Measurements from ENCODE around the gene GRIN2B. TPM values are rescaled to one million over a fixed set of nuclear protein-coding genes. Genes with fewer than 3 reads are reported as not detected.

Gene GRIN2B
- polyA plus RNA-seq = 0.04 TPM
- long read RNA-seq, donor 1 = 0 reads
- long read RNA-seq, donor 2 = 0 reads
- long read RNA-seq, donor 3 = 0 reads
- long read RNA-seq, donor 4 = 0 reads
- long read RNA-seq, donor 5 = 0 reads
- long read RNA-seq, donor 6 = 0 reads
- long read RNA-seq, donor 7 = 0 reads
- long read RNA-seq, donor 8 = 0 reads
- long read RNA-seq, donor 9 = 0 reads
- long read RNA-seq, donor 10 = 0 reads
- long read RNA-seq, donor 11 = 0 reads

DNA sequence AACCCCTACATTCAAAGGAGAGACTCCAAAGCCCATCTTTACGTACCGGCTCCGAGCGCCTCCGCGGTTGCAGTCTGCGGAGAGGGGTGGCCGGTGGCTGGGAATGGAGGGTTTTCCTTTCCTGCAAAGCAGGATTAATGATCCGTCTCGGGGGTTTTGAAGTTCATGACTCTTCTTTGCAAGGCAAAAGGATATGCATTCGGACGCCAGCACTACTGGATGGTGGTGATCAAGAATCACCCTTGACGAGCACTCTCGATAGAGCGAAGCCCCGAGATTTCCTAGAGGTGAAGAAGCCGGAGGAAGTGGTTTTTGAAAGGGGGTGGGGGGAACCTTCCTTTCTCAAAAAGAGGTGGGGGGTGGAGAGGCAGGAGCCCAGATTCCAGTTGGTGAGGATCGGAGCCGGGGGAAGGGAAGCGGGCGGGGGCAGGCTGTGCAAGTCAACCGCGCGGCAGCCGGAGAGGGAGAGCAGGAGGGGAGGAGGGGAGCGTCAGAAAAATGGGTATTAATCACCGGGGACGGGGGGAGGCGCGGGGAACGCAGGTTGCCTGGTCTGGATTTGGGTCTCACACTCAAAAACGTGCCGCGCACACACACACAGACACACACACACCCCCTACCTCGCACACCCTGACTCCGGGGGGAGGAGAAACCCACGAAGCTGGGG is at the start of gene GRIN2B:
Gene GRIN2B (minus strand): TSS at position 307 of the 667 bp plus-strand sequence. CDS start 115,394 bp downstream, outside the sequence.
- Histone ChIP-seq H3K36me3 (ENCODE audit: control insufficient read depth, insufficient read depth, low read length) (no peaks in the 10 kb centered on the region), H3K4me3 (ENCODE audit: low read length) (peak within 1 kb of the TSS; percentile 24), H3K9me3 (ENCODE audit: control insufficient read depth, low read depth, low read length) (peaks cover 4% of the 10 kb centered on the region), H3K4me1 (ENCODE audit: control insufficient read depth, insufficient read depth, low read length) (peaks cover 6% of the 10 kb centered on the region), H3K27ac (ENCODE audit: low read length) (no peak within 1 kb of the TSS), H3K27me3 (ENCODE audit: control insufficient read depth, insufficient read depth, low read length) (peaks cover 70% of the 10 kb centered on the region)
- WGBS (ENCODE audit: insufficient coverage, low lambda C conversion rate) = 0% methylated on average over 2 of the region's 37 CpGs
- DNase-seq = peak in 1 of 2 donors; percentile 9

DNA sequence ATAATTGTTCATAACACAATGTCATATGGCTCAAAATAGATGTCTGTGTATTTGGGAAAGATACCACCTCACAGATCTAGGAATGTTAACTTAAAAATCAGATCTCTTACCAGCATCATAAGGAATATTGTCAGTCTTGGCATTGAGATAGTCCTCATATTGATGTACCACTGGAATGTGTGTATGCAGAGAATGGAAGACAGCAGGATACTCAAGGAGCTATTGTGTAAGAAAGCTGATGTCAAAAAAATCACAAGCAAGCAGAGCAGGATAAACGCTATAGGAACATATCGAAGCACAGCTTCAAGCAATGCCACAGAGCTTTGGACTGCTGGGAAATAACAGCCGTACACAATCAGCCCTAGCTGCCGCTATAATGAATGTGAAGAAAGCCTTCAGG is 45.1 kb upstream of the GRIN2B start:
- Histone ChIP-seq H3K9me3 (ENCODE audit: control insufficient read depth, low read depth, low read length) (no peaks in the 10 kb centered on the region), H3K36me3 (ENCODE audit: control insufficient read depth, insufficient read depth, low read length) (no peaks in the 10 kb centered on the region), H3K27ac (ENCODE audit: low read length) (no peak overlapping the region), H3K4me1 (ENCODE audit: control insufficient read depth, insufficient read depth, low read length) (no peaks in the 10 kb centered on the region), H3K4me3 (ENCODE audit: low read length) (no peak overlapping the region), H3K27me3 (ENCODE audit: control insufficient read depth, insufficient read depth, low read length) (no peaks in the 10 kb centered on the region)
- WGBS (ENCODE audit: insufficient coverage, low lambda C conversion rate) = no CpG with 5 or more reads among the region's 4 CpGs
- DNase-seq = no peak

DNA sequence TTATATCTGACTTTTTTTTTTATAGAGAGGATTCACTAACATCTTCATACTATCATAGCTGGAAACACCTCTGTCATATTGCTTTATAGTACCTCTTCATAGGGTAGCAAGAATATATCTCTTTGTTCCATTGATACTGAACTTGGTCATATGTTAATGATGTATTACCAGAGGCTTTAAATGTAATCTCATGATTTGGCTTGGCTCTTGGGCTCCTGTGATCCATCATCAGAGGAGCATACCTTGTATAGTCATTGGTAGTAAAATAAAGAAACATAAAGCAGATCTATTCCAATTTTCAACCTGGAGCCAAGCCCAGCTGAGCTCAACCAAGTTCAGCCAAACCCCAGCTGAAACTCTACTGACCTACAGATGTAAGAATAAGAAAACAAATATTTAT is 43.2 kb upstream of the GRIN2B start:
- no peaks in the 10 kb centered on the region for H3K9me3 ChIP-seq (ENCODE audit: control insufficient read depth, low read depth, low read length)
- H3K4me3 ChIP-seq (ENCODE audit: low read length) = no peak overlapping the region
- DNase-seq = no peak
- no peaks in the 10 kb centered on the region for H3K36me3 ChIP-seq (ENCODE audit: control insufficient read depth, insufficient read depth, low read length)
- no peaks in the 10 kb centered on the region for H3K4me1 ChIP-seq (ENCODE audit: control insufficient read depth, insufficient read depth, low read length)
- H3K27me3 ChIP-seq (ENCODE audit: control insufficient read depth, insufficient read depth, low read length) = no peaks in the 10 kb centered on the region
- no peak overlapping the region for H3K27ac ChIP-seq (ENCODE audit: low read length)

DNA sequence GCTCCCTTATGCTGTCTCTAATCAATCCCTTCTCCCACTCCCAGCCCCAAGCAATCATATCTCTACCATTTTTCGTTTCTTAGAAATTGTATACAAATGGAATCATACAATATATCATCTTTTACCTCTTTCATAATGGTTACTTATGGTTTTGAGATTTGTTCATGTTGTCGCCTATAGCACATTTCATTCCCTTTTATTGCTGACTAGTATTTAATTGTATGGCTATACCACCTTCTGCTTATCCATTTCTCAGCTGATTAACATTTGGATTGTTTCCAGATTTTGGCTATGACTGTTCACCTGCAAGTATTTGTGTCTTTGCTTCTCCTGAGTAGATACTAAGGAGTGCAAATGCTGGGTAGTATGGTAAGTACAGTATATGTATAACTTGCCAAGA is 36.7 kb upstream of the GRIN2B start:
- H3K4me1 ChIP-seq (ENCODE audit: control insufficient read depth, insufficient read depth, low read length) = no peaks in the 10 kb centered on the region
- H3K27ac ChIP-seq (ENCODE audit: low read length) = no peak overlapping the region
- no peaks in the 10 kb centered on the region for H3K27me3 ChIP-seq (ENCODE audit: control insufficient read depth, insufficient read depth, low read length)
- no peaks in the 10 kb centered on the region for H3K36me3 ChIP-seq (ENCODE audit: control insufficient read depth, insufficient read depth, low read length)
- WGBS (ENCODE audit: insufficient coverage, low lambda C conversion rate) = 96% methylated on average over 2 of the region's 2 CpGs
- no peaks in the 10 kb centered on the region for H3K9me3 ChIP-seq (ENCODE audit: control insufficient read depth, low read depth, low read length)
- H3K4me3 ChIP-seq (ENCODE audit: low read length) = no peak overlapping the region
- DNase-seq = no peak

DNA sequence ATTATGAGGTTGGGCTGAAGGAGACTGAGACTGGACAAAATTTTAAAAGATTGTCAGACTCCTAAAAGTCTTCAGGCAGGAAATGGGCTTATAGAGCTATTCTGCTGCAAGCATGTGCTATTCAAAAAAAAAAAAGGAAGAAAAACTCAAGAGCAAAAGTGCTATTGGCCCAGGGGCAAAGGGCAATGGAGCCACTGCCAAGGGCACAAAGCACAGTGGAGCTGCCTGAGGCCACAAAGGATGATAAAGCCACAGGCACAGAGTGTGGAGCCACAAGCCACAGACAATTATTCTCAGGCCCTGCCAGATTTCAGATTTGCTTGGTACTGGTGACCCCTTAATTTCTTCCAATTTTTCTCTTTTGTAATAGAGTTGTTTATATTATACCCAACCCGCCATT is 29.6 kb upstream of the GRIN2B start:
- no CpG with 5 or more reads among the region's 1 CpG for WGBS (ENCODE audit: insufficient coverage, low lambda C conversion rate)
- no peak for DNase-seq
- no peaks in the 10 kb centered on the region for H3K36me3 ChIP-seq (ENCODE audit: control insufficient read depth, insufficient read depth, low read length)

DNA sequence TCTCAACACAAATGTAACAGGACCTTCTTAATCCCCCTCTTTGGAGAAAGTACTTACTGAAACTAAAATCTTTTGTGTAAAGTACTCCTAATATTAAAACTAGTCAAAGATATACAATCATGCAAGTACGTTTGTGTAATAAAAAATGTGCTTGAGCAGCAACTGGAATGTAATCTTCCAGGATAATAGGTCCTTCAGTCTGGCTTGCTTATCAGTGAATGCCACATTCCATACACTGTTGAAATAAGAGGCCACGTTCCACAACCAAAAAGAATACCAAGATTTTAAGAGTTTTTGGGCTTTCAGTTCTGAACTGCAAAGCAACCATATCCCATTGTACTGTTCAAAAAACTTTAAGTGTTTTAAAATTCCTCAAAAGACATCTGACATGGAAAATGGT is 26.2 kb upstream of the GRIN2B start:
- WGBS (ENCODE audit: insufficient coverage, low lambda C conversion rate) = 17% methylated on average over 1 of the region's 2 CpGs
- Histone ChIP-seq H3K36me3 (ENCODE audit: control insufficient read depth, insufficient read depth, low read length) (no peaks in the 10 kb centered on the region), H3K4me1 (ENCODE audit: control insufficient read depth, insufficient read depth, low read length) (no peaks in the 10 kb centered on the region), H3K27me3 (ENCODE audit: control insufficient read depth, insufficient read depth, low read length) (no peaks in the 10 kb centered on the region), H3K9me3 (ENCODE audit: control insufficient read depth, low read depth, low read length) (no peaks in the 10 kb centered on the region), H3K27ac (ENCODE audit: low read length) (no peak overlapping the region), H3K4me3 (ENCODE audit: low read length) (no peak overlapping the region)
- no peak for DNase-seq

More for the DNA sequence above, 29.6 kb upstream of the GRIN2B start:
- H3K4me1 ChIP-seq (ENCODE audit: control insufficient read depth, insufficient read depth, low read length) = no peaks in the 10 kb centered on the region
- H3K4me3 ChIP-seq (ENCODE audit: low read length) = no peak overlapping the region
- no peaks in the 10 kb centered on the region for H3K9me3 ChIP-seq (ENCODE audit: control insufficient read depth, low read depth, low read length)
- H3K27ac ChIP-seq (ENCODE audit: low read length) = no peak overlapping the region
- H3K27me3 ChIP-seq (ENCODE audit: control insufficient read depth, insufficient read depth, low read length) = no peaks in the 10 kb centered on the region

DNA sequence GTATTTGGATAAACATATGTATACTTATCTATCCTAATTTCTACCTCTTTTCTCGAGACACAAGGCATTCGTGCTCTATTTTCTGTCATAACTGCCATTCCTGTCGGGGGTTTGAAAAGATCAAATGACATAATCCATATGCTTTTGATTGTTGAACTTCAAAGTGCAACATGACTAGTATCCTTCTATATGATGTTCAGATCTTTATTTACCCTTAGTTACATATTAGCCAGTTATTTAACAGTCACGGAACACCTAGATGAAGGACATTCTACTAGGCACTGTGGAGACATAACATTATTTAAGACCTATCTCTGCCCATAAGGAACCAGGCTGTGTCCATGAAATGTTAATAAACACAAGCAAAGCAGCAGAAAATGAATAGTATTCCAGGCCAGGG is 11.2 kb upstream of the GRIN2B start:
- H3K4me3 ChIP-seq (ENCODE audit: low read length) = no peak overlapping the region
- DNase-seq = peak in 1 of 2 donors; percentile 44
- H3K4me1 ChIP-seq (ENCODE audit: control insufficient read depth, insufficient read depth, low read length) = no peaks in the 10 kb centered on the region
- no peaks in the 10 kb centered on the region for H3K9me3 ChIP-seq (ENCODE audit: control insufficient read depth, low read depth, low read length)
- no peak overlapping the region for H3K27ac ChIP-seq (ENCODE audit: low read length)
- 20% methylated on average over 1 of the region's 4 CpGs for WGBS (ENCODE audit: insufficient coverage, low lambda C conversion rate)
- no peaks in the 10 kb centered on the region for H3K36me3 ChIP-seq (ENCODE audit: control insufficient read depth, insufficient read depth, low read length)
- no peaks in the 10 kb centered on the region for H3K27me3 ChIP-seq (ENCODE audit: control insufficient read depth, insufficient read depth, low read length)

DNA sequence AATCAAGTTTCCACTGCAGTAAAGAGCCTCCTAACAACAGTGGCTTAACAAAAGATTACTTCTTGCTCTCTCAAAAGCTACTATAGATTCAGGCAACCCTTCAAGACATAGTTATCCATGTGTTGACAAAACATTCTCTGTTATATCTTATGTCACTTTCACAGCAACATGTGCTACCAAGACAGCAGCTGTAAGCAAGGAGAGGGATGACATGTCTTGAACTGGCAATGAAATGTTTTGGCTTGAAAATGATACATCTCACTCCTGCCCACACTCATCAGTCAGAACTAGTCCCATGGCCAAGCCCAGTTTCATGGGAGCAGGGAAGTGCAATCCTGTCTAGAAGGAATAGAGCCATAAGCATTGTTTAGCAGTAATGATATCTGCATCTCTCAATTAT is 10.7 kb upstream of the GRIN2B start:
- Histone ChIP-seq H3K27ac (ENCODE audit: low read length) (no peak overlapping the region), H3K4me3 (ENCODE audit: low read length) (no peak overlapping the region), H3K4me1 (ENCODE audit: control insufficient read depth, insufficient read depth, low read length) (no peaks in the 10 kb centered on the region), H3K36me3 (ENCODE audit: control insufficient read depth, insufficient read depth, low read length) (no peaks in the 10 kb centered on the region), H3K9me3 (ENCODE audit: control insufficient read depth, low read depth, low read length) (no peaks in the 10 kb centered on the region), H3K27me3 (ENCODE audit: control insufficient read depth, insufficient read depth, low read length) (no peaks in the 10 kb centered on the region)
- no peak for DNase-seq

DNA sequence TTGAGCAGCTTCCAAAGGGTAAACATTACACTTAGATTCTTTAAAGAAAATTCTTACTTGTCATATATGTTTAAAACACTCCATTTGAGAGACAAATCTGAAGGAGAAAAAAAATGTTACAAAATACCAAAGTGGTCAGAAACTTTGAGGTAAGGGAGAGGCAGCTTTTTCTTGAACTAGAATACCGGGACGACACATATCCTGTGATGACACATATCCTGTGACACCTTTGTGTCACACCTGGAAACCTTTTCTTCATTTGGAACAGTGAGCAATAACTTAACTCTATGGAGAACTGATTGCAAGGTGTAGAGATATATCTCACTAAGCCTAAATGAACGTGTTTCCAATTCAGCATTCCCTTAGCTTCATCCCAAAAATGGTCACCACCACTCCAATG is 4.6 kb upstream of the GRIN2B start:
- Histone ChIP-seq H3K27ac (ENCODE audit: low read length) (no peak overlapping the region), H3K4me3 (ENCODE audit: low read length) (no peak overlapping the region), H3K9me3 (ENCODE audit: control insufficient read depth, low read depth, low read length) (peaks cover 4% of the 10 kb centered on the region), H3K4me1 (ENCODE audit: control insufficient read depth, insufficient read depth, low read length) (peaks cover 3% of the 10 kb centered on the region), H3K27me3 (ENCODE audit: control insufficient read depth, insufficient read depth, low read length) (peaks cover 26% of the 10 kb centered on the region), H3K36me3 (ENCODE audit: control insufficient read depth, insufficient read depth, low read length) (no peaks in the 10 kb centered on the region)
- WGBS (ENCODE audit: insufficient coverage, low lambda C conversion rate) = no CpG with 5 or more reads among the region's 3 CpGs
- DNase-seq = no peak

DNA sequence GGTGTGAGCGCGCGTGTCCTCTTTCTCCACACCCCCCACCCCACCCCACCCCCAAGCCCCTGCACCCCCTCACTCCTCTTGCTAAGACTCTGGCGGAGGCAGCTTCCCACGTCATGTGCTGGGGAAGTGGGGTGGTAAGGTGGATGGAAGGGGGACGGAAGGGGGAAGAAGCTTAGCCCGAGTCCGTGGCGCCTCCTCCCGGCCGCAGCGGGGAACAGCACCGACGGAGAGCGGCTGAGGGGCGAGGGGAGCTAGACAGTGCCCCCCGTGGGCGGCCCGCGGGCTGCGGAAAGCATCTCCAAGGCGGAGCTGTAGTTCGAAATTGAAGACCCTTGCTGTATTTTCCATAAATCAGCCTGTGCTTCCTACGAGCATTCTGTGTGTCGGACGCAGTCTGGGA is 588 bp upstream of the GRIN2B start:
- Histone ChIP-seq H3K27me3 (ENCODE audit: control insufficient read depth, insufficient read depth, low read length) (peaks cover 66% of the 10 kb centered on the region), H3K36me3 (ENCODE audit: control insufficient read depth, insufficient read depth, low read length) (no peaks in the 10 kb centered on the region), H3K27ac (ENCODE audit: low read length) (no peak overlapping the region), H3K9me3 (ENCODE audit: control insufficient read depth, low read depth, low read length) (peaks cover 4% of the 10 kb centered on the region), H3K4me3 (ENCODE audit: low read length) (no peak overlapping the region), H3K4me1 (ENCODE audit: control insufficient read depth, insufficient read depth, low read length) (peaks cover 6% of the 10 kb centered on the region)
- no CpG with 5 or more reads among the region's 26 CpGs for WGBS (ENCODE audit: insufficient coverage, low lambda C conversion rate)
- no peak for DNase-seq
